Esophagus (tissue), 2 donors: Measurements from ENCODE around the gene KAT8. TPM values are rescaled to one million over a fixed set of nuclear protein-coding genes. Genes with fewer than 3 reads are reported as not detected.

ENCODE experiments used
- H3K27ac ChIP-seq, 2 donors: one replicate each; pipeline ENCODE4 v1.5.1; 2013; ENCODE audit warnings: low read depth in 2 of 2, mild to moderate bottlenecking in 2 of 2, inconsistent platforms in 1 of 2, low read length in 1 of 2, moderate library complexity in 1 of 2
- H3K27me3 ChIP-seq, 2 donors: one replicate each; pipeline ENCODE4 v1.6.1; 2013; ENCODE audit warnings: low read length in 2 of 2, control low read depth in 1 of 2, mild to moderate bottlenecking in 1 of 2; ENCODE audit not compliant: insufficient read depth in 2 of 2, control insufficient read depth in 1 of 2
- H3K36me3 ChIP-seq, 2 donors: one replicate each; pipeline ENCODE4 v1.6.1; 2013; ENCODE audit warnings: low read length in 1 of 2; ENCODE audit not compliant: control insufficient read depth in 2 of 2, insufficient read depth in 2 of 2
- H3K4me1 ChIP-seq, 2 donors: one replicate each; pipeline ENCODE4 v1.6.1; 2013; ENCODE audit warnings: low read length in 1 of 2; ENCODE audit not compliant: control insufficient read depth in 2 of 2, insufficient read depth in 2 of 2
- H3K4me3 ChIP-seq, 2 donors: one replicate each; pipeline ENCODE4 v1.5.1; 2013; ENCODE audit warnings: low read length in 2 of 2, mild to moderate bottlenecking in 2 of 2, low read depth in 1 of 2, moderate library complexity in 1 of 2
- H3K9me3 ChIP-seq, 2 donors: one replicate each; pipeline ENCODE4 v1.6.1; 2013; ENCODE audit warnings: mild to moderate bottlenecking in 2 of 2, low read depth in 1 of 2, low read length in 1 of 2, moderate library complexity in 1 of 2; ENCODE audit not compliant: control insufficient read depth in 2 of 2, insufficient read depth in 1 of 2
- WGBS, 2 donors: extraction: QIAGEN DNeasy Blood & Tissue Kit; methylation state at CpG; one replicate each; pipeline ENCODE4 v1.1.7; 2013; 5-methylcytosine and 5-hydroxymethylcytosine counted together
- polyA plus RNA-seq, 2 donors: library from polyadenylated mRNA; stranded (reverse); fragments of 200-250 nt; gene quantifications; one replicate each; pipeline ENCODE4 v1.2.3, GENCODE V29; 2013
- donor health status: healthy with polysubstance abuse.
- donor health status: Bipolar disorder and iron deficiency.

The KAT8 gene
- polyA plus RNA-seq, 2 donors, result 28.3 to 33.6 TPM

DNA sequence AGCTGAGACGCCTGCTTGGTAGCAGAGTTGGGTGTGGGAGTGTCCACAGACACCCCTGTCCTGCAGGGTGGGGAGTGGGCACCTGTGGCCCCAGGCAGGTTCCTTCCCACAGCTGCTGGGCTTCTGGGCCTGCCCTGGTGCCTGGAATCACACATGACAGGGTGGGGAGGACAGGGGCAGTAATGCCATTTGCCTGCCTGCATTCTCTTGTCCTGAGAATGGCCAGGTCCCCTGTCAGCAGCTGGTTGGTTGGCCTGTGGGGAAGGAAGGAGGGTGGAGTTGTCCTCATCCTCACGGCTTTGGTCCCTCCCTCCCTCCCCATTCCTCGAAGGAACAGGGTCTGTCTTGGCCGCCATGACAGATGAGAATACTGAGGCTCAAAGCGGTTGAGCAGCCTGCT is 33.9 kb upstream of the KAT8 start:
- H3K9me3 ChIP-seq, result no peaks in the 10 kb centered on the region
- H3K27me3 ChIP-seq, result no peaks in the 10 kb centered on the region
- no peak overlapping the region for H3K4me3 ChIP-seq
- no peak overlapping the region for H3K27ac ChIP-seq
- peaks cover 0 to 3% of the 10 kb centered on the region in 2 donors for H3K4me1 ChIP-seq
- peaks cover 0 to 40% of the 10 kb centered on the region in 2 donors for H3K36me3 ChIP-seq
- 70 to 71% methylated on average over 4 to 5 of the region's 5 CpGs for WGBS, 2 donors

DNA sequence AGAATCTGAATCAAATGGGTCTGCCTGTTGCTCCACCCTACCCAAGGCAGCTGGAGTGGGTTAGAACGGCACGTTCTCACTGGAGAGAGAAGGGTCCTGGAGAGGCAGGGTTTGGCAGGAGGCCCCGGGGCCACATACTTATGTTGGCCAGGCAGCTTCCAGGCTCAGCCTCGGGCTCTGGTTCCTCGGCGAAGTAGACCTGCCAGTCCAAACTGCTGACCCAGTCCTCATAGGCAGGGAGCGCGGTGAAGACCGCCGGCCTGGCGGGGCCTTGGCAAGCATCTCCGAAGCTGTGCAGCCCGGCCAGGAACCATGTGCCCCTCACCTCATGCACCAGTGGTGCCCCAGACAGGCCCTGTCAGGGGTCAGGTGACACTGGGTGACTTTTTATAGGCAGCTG is 33.5 kb upstream of the KAT8 start:
- Histone ChIP-seq H3K4me1 (peaks cover 0 to 3% of the 10 kb centered on the region in 2 donors), H3K36me3 (peaks cover 0 to 38% of the 10 kb centered on the region in 2 donors), H3K27me3 (no peaks in the 10 kb centered on the region), H3K4me3 (no peak overlapping the region), H3K27ac (no peak overlapping the region), H3K9me3 (no peaks in the 10 kb centered on the region)
- 83 to 87% methylated on average over 13 of the region's 13 CpGs for WGBS, 2 donors

DNA sequence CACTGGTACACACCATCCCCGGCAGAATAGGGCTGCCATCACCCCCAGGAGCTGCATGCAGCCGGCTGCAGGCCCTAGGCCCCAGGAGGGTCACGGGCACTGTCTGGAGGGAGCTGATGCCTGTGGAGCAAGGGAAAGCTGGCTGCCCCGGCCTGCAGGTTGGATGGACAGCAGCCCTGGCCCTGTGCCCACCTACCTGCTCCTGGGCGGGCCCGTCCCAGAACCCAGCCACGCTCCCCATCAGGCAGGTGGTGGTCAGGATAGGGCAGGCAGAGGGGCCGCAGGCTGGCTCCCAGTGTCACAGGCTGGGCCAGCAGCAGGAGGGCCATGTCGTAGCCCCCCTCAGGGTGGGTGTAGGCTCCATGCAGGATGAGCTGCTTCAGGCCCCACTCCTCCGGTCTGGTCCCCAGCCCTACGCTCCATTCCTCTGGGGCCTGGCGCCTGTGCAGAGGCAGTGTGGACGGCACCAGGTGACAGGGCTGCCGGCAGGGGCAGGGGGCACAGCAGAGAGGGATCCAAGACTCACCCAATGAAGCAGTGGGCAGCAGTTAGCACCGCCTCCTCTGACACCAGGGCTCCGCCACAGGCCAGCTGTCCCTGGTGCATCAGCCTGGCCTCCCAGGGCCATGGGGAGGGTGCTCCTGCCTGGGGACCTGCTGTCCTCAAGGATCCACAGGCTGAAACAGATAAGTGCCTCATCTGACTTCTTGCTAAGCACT is 32.7 kb upstream of the KAT8 start:
- H3K9me3 ChIP-seq, result no peaks in the 10 kb centered on the region
- no peaks in the 10 kb centered on the region for H3K27me3 ChIP-seq
- H3K36me3 ChIP-seq, result peaks cover 0 to 39% of the 10 kb centered on the region in 2 donors
- H3K4me1 ChIP-seq, result peaks cover 0 to 3% of the 10 kb centered on the region in 2 donors
- WGBS, 2 donors, result 87 to 91% methylated on average over 16 of the region's 16 CpGs
- no peak overlapping the region for H3K27ac ChIP-seq
- H3K4me3 ChIP-seq, result no peak overlapping the region

DNA sequence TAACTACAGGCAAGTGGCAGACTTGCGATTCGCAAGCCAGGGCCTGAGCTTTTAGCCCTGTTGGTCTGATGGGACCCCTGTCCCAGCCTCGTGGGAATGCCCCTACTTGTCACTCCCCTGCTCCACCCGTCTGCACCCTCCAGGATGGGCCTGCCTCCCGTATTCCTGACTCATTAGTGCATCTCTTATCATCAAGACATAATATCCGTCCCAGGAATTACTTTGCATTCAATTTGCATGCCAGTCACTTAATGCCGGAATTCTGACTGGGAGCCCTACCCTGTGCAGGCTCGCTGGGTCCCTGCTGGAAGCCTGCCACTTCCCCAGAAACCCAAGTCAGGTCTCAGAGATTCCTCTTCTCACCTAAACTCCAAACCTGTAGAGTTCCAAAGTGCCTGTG is 32.1 kb upstream of the KAT8 start:
- peaks cover 0 to 3% of the 10 kb centered on the region in 2 donors for H3K4me1 ChIP-seq
- H3K27me3 ChIP-seq, result no peaks in the 10 kb centered on the region
- H3K9me3 ChIP-seq, result no peaks in the 10 kb centered on the region
- H3K4me3 ChIP-seq, result no peak overlapping the region
- WGBS, 2 donors, result 63 to 67% methylated on average over 8 of the region's 8 CpGs
- H3K36me3 ChIP-seq, result peaks cover 0 to 34% of the 10 kb centered on the region in 2 donors
- no peak overlapping the region for H3K27ac ChIP-seq

DNA sequence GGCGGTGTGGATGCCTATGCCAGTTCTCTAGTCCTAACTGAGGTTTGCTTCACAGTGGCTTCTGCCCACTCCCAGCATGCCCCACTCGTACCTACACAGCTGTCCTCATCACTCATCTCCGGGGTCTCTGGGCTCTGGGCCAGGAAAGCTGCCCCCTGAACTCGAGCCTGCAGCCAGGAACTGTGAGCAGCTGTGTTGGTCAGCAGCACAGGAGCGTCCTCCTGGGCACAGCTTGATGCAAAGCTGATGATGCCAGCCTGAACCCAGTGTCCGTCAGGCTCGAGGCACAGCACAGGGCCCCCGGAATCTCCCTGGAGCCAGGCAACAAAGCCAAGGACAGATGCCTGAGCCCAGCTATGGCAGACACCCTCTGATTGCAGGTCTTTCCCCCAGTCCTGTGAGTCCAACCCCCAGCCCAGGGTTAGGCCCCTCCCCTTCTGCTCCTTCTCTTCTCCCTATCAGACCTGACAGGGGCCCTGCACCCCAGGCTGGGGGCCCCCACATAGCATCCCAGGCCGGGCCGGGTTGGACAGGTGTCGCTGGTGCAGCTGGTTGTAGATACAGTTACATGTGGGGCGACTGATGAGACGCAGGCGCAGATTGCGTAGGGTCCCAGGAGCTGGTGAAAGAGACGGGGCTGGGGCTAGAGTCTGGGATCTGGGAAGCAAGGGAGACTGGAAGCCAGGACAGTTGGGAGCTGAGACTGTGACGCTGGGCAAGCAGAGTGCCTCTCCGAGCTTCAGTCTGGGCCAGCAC is 31.4 kb upstream of the KAT8 start:
- no peak overlapping the region for H3K27ac ChIP-seq
- no peaks in the 10 kb centered on the region for H3K9me3 ChIP-seq
- no peaks in the 10 kb centered on the region for H3K27me3 ChIP-seq
- H3K4me3 ChIP-seq, result no peak overlapping the region
- 86 to 88% methylated on average over 18 of the region's 18 CpGs for WGBS, 2 donors
- peaks cover 0 to 3% of the 10 kb centered on the region in 2 donors for H3K4me1 ChIP-seq
- peaks cover 0 to 33% of the 10 kb centered on the region in 2 donors for H3K36me3 ChIP-seq

DNA sequence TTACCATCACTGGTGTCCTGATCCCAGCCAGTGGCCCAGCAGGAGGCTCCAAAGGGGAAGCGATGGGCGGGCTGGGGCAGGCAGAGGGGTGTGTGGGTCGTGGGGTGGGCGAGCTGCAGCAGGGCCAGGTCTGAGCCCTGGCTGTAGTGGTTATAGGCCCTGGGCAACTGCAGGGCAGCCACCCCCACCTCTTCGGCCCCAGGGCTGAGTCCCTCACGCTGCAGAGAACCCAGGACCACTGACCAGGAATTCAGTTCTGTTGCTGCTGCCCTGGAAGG is 30.9 kb upstream of the KAT8 start:
- Histone ChIP-seq H3K4me1 (peaks cover 0 to 3% of the 10 kb centered on the region in 2 donors), H3K27me3 (no peaks in the 10 kb centered on the region), H3K4me3 (no peak overlapping the region), H3K27ac (no peak overlapping the region), H3K9me3 (no peaks in the 10 kb centered on the region), H3K36me3 (peaks cover 0 to 33% of the 10 kb centered on the region in 2 donors)
- 81 to 84% methylated on average over 5 to 6 of the region's 6 CpGs for WGBS, 2 donors

DNA sequence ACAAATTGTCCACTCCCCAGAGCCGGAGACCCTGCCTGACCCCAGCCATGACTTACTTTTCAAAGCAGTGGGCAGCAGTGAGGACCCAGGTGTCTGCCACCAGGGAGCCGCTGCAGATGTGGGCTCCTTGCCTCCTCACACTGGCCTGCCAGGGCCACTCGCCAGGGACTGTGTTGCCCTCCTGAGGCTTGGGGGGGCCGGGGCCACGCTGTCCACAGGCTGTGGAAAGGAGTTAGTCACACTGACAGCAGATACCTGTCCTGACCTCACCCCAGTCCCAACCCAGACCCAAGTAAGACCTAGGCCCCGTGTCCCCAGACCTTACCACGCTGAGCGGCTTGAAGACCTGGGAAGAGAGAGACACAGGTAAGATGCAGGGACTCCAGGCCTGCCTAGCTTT is 30.0 kb upstream of the KAT8 start:
- Histone ChIP-seq H3K27me3 (no peaks in the 10 kb centered on the region), H3K36me3 (peaks cover 0 to 31% of the 10 kb centered on the region in 2 donors), H3K27ac (no peak overlapping the region), H3K4me1 (peaks cover 0 to under 1% of the 10 kb centered on the region in 2 donors), H3K4me3 (no peak overlapping the region), H3K9me3 (no peaks in the 10 kb centered on the region)
- 88 to 94% methylated on average over 8 of the region's 8 CpGs for WGBS, 2 donors

DNA sequence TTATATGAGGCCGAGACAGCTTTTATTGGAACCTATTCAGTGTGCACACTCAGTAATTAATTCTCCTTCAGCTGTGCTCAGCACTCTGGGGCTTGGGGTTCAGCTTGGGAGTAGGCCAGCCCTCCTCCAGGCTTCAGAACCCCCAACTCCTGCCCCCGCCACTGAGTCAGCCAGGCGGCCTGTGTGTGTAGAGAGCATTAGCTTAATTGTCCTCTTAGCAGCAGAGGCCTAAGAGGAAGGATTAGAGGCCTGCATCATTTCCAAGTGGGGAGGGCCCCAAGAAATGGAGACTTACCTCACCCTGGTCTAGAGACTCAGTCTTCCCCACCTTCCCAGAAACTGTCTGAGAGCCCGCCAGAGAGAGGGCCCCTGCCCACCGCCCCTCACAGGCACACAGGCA is 29.5 kb upstream of the KAT8 start:
- Histone ChIP-seq H3K4me3 (no peak overlapping the region), H3K27me3 (no peaks in the 10 kb centered on the region), H3K4me1 (peaks cover 0 to 2% of the 10 kb centered on the region in 2 donors), H3K36me3 (peaks cover 0 to 27% of the 10 kb centered on the region in 2 donors), H3K27ac (no peak overlapping the region), H3K9me3 (no peaks in the 10 kb centered on the region)
- WGBS, 2 donors, result 77% methylated on average over 5 of the region's 5 CpGs

DNA sequence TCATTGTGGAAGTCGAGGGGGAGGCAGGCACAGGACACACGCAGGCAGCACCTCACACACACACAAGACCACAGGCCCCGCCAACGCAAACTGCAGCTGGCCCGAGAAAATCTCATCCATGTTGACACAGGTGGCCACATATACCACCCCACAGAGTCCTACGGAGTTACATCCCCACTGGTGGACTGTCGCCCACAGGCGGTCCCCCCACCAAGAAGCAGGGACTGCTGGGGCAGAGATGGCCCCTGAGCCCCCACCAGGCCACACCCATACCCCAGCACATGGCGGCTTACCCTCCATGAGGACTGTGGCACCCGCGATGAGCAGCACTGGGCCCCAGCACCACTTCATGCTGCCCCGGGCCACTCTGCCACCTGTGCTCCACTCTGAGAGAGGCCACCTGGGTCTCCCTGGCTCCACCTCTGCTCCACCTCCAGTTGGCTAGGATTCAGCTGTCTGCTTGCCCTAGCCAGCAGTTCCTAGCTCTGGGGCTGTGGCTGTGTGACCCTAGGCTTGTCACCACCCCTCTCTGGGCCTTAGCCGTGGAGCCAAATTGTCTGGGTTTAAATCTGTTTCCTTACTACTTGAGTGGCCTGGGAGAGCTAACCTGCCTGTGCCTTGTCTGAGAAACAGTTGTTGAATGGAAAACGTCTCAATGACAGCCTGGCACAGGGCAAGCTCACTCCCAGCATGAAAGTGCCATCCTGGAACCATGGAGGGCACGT is 28.8 kb upstream of the KAT8 start, which contains the start of gene PRSS53:
TSS of gene PRSS53 (minus strand) at position 485 of the 725 bp plus-strand sequence. CDS start at position 351, 134 bp downstream.
- H3K27ac ChIP-seq, result no peak within 1 kb of the TSS
- WGBS, 2 donors, result 74 to 80% methylated on average over 12 to 15 of the region's 15 CpGs
- H3K4me1 ChIP-seq, result peaks cover 0 to 2% of the 10 kb centered on the region in 2 donors
- H3K4me3 ChIP-seq, result no peak within 1 kb of the TSS
- no peaks in the 10 kb centered on the region for H3K27me3 ChIP-seq
- peaks cover 0 to 24% of the 10 kb centered on the region in 2 donors for H3K36me3 ChIP-seq
- H3K9me3 ChIP-seq, result no peaks in the 10 kb centered on the region
